IMR-90 (cell line): ENCODE results near the gene SLC16A7.

Source experiments
- CEBPB ChIP-seq: IDR thresholded peaks from 2 replicates; pipeline ENCODE4 v1.6.1; 2012; ENCODE audit warnings: low read depth, low read length, improper control_type of control experiment
- CTCF ChIP-seq: conservative IDR thresholded peaks from 2 replicates; pipeline ENCODE4 v1.5.1; 2012; ENCODE audit warnings: mild to moderate bottlenecking, low read depth, low read length, improper control_type of control experiment
- FOS ChIP-seq: fragments of 150-350 bp; IDR thresholded peaks from 2 replicates; pipeline ENCODE4 v1.6.1; 2016; ENCODE audit warnings: low read depth, low read length
- MXI1 ChIP-seq: IDR thresholded peaks from 2 replicates; pipeline ENCODE4 v1.6.1; 2012; ENCODE audit warnings: low read depth, mild to moderate bottlenecking, low read length, moderate library complexity, borderline replicate concordance
- NFE2L2 ChIP-seq: fragments of 150-350 bp; IDR thresholded peaks from 2 replicates; pipeline ENCODE4 v1.6.1; 2016; ENCODE audit warnings: low read depth, mild to moderate bottlenecking, low read length
- POLR2A ChIP-seq: IDR thresholded peaks from 2 replicates; pipeline ENCODE4 v1.6.1; 2012; ENCODE audit warnings: mild to moderate bottlenecking, low read depth, low read length
- RAD21 ChIP-seq: IDR thresholded peaks from 2 replicates; pipeline ENCODE4 v1.6.1; 2012; ENCODE audit warnings: low read length, improper control_type of control experiment
- RCOR1 ChIP-seq: IDR thresholded peaks from 2 replicates; pipeline ENCODE4 v1.6.1; 2012; ENCODE audit warnings: mild to moderate bottlenecking, low read length, improper control_type of control experiment; ENCODE audit not compliant: insufficient replicate concordance
- RFX5 ChIP-seq: IDR thresholded peaks from 2 replicates; pipeline ENCODE4 v1.8.0; 2012; ENCODE audit warnings: low read depth, mild to moderate bottlenecking, low read length, moderate library complexity
- SMC3 ChIP-seq: fragments of 150-350 bp; IDR thresholded peaks from 2 replicates; pipeline ENCODE4 v1.6.1; 2016; ENCODE audit warnings: low read depth, mild to moderate bottlenecking, antibody characterized with exemption, low read length, moderate library complexity

GRCh38 chr12:59742841-59743240 lies 147.0 kb downstream of the SLC16A7 start:
- no peak for TF ChIP-seq CTCF
- TF ChIP-seq MXI1, result no peak
- TF ChIP-seq POLR2A, result no peak
- no peak for TF ChIP-seq RCOR1
- TF ChIP-seq RFX5, result no peak
- no peak for TF ChIP-seq CEBPB
- TF ChIP-seq SMC3, result no peak
- TF ChIP-seq NFE2L2, result no peak
- no peak for TF ChIP-seq RAD21
- TF ChIP-seq FOS, result no peak
